Measurements from ENCODE around the gene DLGAP1.

Gene DLGAP1

DNA sequence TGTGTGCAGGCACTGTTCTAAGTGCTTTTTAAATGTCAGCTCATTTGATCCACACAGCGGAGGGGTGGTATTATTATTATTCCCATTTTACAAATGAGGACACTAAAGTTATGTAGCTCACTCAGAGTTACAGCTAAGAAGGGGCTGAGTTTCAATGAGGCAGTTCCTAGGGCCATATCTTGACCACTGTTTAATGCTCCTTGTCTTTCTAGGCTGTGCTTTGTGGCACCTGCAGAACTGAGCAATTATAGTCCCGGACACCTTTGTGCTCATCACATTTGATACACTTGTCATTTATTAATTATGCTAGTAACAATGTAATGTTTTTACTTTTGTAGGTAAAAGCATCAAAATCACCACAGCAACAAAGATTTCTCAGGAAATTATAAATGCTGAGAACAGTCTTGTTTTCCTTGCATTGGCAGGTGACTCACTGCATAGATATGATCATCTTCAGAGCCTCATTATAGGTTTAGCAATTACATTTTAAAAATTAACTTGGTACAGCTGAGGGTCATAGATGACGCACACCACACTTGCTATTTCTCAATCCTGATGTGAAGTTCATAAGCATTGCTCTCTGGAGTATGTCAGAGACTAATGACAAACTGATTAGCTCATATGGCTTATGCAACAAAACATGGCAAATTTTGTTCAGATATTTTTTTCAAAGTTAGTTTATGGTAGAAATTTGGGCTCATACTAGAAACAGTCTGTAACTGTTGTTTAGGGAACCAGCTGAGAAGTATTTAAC lies 638.3 kb downstream of the DLGAP1 start:
- DNase-seq (ENCODE audit: low read depth): peak; percentile 65

DNA sequence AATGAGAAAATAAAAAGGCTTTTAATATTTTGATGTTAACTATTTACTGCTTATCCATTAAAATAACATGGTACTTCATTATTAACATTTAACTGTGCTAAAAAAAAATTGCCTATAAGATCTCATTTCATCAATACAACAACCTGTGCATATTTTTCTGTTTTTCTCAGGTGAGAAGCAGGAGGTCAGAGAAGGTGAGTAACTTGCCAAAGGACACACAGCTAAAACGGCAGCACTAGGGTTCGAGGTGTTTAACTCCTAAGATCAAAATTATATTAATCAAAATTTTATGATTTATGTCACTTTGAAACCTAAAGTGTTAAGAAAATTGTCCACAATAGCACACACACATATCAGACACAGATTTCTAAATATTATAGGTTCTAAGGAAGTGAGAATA lies 639.1 kb downstream of the DLGAP1 start:
- no peak for DNase-seq (ENCODE audit: low read depth)

DNA sequence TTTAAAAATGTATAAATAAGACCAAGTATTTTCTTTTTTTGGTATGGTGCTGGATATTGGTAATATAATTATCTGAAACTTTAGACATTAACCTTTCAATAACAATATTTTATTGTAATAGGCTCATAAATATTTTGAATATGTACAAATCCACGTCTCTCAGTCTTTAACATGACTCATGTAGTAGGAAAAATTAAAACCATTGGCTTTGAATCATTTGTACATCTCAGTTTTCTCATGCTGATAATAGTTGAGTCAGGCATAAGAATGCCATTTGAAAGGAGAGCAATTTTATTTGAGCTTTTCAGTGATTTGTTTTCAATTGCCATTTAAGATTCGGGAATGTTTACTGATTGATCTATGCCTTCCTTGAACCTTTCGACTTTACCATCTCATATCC lies 640.3 kb downstream of the DLGAP1 start:
- no peak for DNase-seq (ENCODE audit: low read depth)

DNA sequence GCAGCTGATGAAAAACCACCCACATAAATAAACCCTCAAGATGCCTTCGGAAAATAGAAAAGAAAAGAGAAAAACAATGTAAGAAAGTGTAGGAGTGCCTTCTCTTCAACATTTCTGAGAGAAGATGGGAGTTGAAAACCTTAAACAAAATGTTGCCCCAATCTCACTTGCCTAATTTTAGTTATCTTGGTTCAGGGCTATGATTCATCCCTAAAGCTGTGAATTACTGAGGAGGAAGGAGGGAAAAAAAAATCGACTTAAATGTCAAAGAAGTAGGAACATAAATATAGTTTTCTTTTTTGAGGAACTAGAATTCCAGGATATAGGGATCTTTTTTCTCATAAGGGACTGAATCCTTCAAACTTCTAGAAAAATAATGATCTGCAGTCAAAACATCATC lies 644.8 kb downstream of the DLGAP1 start:
- DNase-seq (ENCODE audit: low read depth): no peak

DNA sequence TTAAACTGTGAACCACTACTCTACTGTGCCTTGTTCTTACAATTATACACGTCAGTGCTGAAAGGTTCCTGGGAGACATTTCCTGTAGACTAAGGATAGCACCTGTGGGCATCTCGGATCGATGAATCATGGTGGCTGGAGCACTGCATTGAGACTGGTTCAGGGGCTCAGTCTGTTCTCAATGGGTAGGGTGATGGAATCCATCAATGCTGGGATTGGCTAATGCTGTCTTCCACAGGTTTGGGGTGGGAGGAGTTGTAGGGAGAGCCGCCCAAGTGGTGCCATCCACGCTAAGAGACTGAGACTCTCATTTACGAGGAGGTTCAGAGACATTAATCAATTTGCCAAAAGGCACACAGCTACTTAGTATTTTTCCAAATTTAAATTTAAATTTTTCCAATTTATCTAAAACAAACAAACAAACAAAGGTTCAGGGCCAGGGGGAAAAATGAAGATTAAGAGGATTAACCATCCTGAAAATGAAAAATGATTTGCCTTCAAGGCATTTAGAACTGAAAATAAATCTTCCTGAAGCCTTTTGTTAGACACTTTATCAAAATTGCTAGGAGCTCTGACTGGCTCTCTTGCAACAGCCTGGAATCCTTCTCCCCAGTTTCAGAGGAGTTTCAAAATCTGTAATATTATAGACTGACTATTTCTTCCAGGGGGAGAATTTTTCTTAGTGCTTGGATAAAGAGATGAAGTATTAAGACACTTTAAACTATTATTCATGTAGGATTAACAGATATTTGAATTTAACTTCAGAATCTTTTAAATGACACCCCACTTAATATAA lies 645.9 kb downstream of the DLGAP1 start:
- DNase-seq (ENCODE audit: low read depth): no peak

DNA sequence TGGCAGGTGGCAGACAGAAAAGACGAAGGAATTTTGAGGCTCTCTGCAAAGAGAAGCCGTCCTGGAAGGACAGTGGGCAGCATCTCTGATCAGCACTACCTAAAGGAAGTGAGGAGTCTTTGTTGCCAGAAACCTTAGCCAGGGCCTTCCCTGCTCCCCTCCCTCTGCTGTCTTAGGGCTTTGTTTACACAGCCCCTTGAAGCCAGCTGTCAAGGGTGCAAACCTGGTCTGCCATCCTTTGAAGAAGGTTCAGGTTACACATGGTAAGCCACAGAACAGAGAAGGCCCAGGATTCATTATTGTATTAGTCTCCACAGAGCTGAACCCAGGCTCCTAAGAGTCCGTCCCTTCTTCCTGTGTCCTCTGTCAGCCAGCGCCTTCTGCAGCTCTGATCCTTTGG lies 648.5 kb downstream of the DLGAP1 start:
- no peak for DNase-seq (ENCODE audit: low read depth)

DNA sequence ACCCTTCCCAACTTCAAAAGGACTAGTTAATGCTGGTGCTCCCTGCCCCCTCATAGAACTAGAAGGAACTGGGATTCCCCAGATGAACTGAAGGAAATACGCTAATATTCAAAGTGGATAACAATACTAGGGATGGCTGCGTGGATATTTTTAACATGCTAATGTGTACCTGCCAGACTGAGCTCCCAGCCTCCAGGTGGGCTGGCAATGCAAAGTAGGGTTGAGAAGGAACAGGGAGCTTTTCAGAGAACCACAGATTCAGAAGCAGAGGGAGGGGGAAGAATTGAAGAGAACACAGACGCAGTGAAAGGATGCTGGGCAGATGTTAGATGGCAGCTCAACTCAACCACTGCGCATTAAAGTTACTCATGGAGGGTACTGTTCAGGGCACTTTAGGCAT lies 650.8 kb downstream of the DLGAP1 start:
- DNase-seq (ENCODE audit: low read depth): no peak

DNA sequence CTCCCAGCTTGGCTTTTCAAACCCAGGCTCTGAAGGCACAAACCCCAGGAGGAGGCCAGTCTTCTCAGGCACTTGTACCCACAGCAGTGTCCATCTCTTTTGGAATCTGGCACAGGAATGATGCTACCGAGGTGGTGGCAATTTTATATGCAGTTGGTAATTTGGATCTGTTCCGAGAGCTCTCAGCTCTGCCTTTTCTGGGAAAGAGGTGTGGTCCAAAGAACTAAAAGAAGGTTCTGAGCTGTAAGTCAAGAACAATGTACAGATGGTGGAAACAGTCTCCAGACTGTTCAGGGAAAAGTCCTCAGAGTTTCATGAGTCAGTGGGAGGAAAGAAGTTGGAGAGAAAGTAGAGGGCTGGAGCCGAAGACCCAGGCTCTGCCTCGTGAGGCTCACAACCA lies 651.8 kb downstream of the DLGAP1 start:
- no peak for DNase-seq (ENCODE audit: low read depth)

DNA sequence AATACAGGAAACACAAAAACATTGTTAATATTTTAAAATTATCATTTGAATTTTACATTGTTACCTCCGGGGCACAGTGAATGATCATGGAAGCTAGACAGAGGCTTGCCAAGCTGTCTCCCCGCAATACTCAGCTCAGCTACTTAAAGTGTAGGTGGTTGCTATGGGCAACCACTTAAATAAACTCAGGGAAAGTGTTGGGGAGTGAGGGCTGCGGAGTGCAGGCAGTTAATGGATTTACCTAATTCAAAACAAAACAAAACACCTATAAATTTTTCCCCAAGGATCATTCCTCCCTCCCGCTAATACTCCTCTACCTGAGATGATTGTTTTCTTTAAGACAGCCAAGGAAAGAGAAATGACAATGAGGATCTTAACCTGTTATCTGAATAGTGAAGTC lies 655.6 kb downstream of the DLGAP1 start:
- no peak for DNase-seq (ENCODE audit: low read depth)

DNA sequence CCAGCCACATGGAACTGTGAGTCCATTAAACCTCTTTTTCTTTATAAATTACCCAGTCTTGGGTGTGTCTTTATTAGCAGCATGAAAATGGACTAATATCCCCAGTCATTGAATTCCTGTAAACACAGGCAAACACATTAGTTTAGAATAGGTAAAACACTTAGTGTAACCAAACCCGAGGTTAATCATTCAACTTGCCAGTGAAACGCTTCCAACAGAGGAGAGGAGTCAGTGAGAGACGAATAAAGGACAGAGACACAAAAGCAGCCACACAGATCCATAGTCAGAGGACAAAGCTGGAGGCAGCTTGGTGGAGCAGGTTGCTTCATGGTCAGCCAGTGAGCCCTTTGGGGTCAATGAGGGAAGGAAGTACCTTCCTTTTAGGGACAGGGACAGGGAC lies 657.1 kb downstream of the DLGAP1 start:
- no peak for DNase-seq (ENCODE audit: low read depth)

DNA sequence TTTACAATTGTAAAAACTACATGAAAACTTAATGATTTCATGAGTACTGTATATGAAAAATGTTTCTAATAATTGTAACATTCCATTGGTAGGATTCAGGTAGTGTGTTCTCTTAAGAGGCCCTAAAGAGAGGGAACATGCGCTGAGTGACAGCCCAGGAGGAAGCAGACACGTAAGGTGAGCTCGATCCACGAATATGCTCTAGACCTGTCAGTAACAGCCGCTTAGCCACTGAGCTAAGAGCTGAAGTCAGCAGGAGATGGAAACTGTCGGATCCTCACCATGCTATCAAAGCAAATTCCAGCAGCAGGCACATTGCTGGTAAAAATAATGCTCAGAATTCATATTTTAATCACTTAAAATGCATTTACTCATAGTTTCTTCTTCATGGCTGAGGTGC lies 658.7 kb downstream of the DLGAP1 start:
- DNase-seq (ENCODE audit: low read depth): no peak

DNA sequence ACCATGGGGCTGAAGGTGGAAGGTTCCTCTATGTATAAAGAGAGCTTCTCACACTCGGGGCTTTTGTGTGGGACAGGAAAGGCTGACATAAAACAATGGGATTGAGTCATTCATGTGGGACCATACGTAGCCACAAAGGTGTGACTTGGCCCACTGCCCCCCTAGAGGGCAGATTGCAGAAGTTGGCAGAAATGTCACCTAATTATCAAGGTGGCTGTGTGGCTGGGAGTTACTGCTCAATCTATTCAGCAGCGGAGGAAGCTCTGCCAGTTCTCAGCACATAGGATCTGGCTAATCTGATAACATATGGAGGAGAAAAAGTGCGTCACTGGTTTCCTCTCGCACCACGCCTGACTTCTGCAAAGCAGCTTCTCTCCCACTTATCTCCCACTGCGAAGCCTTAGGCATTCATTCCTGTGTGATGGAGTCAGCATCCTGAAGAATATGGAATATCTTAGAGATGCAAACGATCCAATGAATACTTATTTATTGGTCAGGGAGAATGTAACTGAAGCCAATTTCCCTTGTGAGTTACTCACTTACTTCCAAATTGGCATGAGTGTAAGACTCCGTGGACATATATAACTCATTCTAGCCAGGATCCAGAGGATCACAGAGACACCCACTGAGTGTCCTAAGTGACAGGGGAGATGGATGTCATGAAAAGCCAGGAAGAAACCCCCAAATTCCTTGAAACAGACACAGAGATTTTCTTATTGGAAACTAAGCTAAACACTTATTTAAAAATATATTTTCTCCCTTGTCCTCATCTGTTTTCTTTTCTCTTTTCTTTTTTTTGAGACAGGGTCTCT lies 660.4 kb downstream of the DLGAP1 start:
- DNase-seq (ENCODE audit: low read depth): no peak

DNA sequence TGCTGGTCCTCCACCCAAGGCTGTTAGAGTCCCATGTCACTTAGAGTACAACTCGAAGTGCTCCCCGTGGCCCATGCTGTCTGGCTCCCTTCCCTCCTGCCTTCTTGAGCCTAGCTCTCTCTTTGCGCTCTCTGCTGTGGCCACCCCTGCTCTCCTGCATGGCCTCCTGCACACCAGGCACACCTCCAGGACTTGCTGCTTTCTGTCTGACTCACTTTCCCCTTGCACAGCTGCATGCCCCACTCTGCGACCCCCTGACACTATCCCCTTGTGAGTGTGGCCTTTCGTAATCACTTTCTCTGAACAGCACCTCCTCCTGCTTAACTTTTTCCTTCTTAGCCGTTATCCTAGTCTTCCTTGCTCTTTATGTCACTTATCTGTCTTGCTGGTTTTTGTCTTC lies 661.6 kb downstream of the DLGAP1 start:
- DNase-seq (ENCODE audit: low read depth): no peak

DNA sequence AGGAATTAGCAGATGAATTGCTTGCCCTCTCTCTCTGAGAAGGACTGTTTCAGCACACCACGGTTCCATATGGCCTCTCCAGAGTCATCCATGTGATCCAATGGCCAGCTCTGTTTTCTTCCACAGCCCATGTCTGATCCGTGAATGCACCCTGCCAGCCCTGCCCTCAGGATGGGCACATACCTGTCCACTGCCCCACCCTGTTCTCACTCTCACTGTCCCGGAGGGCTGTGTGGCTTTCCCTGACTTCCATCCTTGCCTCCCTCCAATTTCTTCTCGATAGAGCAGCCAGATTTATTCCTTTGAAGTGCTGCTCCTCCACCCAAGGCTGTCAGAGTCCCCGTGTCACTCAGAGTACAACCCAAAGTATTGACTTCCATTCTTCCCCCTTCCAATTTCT lies 662.0 kb downstream of the DLGAP1 start:
- no peak for DNase-seq (ENCODE audit: low read depth)

DNA sequence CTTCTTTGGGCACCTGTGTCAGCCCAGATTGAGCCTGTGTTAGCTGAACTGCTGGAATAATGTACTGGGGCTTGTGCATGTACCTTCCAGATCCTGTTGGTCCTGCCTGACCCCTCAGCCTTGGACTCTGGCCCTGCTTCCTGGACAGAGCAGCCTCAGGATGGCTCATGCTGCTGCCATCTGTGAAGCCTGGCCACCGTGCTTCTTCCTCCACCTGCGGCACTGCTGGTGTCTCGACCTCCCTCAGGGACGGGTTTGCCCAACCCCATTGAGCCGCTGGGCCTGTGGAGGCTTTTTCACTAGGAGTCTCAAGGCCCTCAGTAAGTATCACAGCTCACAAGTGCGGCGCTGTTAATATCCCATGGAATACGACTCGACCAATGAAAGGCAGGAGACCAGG lies 662.4 kb downstream of the DLGAP1 start:
- DNase-seq (ENCODE audit: low read depth): no peak

DNA sequence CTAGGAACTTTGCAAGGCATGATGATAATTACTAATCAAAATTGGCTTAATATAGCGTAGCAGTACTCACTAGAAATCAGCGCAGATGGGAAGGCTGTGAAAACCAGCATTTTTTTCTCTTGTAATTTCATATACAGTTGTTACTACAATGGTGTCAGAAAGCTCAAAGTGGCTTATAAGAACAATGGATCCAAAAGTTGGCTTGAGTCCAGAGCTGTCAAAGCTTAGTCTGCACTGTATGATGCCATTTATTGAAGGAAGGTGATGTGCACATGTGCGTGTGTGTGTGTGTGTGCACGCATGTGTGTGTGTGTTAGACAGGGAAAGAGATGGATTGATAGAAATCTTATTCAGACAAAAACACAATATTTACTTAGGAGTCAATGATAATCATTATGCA lies 663.9 kb downstream of the DLGAP1 start:
- no peak for DNase-seq (ENCODE audit: low read depth)

DNA sequence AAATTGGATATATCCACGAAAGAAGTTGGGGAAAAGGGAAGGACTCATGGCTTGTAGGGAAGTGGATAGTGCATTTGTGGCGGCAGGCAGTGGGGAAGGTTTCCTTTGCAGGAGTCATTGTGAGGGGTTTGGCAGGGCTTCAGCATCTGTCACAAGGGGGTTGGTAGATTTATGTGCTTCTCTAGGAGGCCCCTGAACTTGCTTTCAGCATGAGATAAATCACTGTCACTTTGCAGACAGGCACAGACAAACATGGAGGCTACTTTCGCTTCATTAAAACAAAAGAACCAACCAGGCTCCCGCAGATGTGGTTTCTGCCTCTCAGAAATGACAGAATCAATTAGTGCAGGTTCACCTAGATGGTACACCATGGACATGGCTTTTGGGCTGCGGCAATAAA lies 664.4 kb downstream of the DLGAP1 start:
- no peak for DNase-seq (ENCODE audit: low read depth)

DNA sequence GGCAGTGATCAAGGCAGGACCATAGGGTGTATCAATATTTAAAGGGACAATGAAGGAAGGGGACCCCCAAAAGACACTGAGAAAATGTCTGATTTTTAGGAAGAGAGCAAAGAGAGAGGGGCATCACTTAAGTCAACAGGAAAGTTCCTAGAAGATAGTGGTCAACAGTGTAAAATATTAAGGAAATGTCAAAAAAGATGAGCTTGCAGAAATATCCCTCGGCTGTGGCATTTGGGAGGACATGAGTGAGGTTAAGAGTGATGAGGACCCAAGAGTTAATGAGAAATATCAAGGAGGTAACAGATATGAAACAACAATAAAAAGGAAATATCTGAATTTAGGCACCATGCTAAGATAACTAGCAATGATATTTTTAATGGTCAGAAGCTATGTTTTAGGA lies 665.6 kb downstream of the DLGAP1 start:
- no peak for DNase-seq (ENCODE audit: low read depth)

DNA sequence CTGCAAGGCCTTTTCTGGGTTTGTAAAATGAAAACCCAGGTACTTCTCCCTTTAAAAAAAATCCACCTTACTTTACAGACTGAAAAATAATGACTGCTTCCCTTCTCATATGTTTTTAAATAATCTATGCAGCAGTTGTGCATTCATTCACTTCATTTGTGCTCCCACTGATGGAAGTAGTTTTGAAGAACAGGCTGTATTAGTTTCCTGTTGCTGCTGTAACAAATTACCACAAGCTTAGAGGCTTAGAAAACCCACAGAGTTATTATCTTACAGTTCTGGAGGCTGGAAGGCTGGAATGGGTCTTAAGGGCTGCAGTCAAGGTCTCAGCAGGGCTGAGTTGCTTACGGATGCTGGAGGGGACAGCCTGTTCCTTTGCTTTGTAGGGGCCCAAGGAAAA lies 670.2 kb downstream of the DLGAP1 start:
- DNase-seq (ENCODE audit: low read depth): no peak

DNA sequence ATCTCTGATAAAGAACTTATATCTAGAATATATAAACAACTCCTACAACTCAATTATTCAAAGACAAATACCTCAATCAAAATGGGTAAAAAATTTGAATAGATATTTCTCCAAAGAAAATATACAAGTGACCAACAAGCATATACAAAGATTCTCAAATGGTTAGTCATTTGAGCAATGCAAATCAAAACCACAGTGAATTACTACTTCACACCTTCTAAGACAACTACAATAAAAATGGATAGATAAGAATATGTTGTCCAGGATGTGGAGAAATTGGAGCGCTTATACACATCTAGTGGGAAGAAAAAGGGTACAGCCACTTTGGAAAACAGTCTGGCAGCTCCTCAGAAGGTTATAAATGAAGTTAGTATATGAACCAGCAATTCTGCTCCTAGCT lies 672.2 kb downstream of the DLGAP1 start:
- DNase-seq (ENCODE audit: low read depth): no peak

DNA sequence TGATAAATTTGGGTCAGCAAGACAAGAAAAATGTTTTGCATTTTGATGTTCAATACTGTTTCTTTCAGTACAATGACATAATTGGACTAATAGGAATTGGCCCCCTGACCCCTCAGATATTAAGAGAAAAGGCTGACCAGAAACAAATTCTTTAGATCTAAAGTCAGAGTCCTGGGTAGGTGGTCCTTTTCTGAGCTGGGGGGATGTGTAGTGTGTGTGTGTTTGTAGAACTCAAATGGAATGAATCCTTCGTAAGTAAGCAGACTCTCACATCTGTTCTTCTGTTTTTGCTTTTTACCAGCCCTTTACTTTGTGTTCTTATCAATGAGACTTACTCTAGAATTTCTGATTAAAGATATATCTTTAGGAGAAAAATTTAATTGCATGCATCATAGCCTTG lies 677.4 kb downstream of the DLGAP1 start:
- no peak for DNase-seq (ENCODE audit: low read depth)

DNA sequence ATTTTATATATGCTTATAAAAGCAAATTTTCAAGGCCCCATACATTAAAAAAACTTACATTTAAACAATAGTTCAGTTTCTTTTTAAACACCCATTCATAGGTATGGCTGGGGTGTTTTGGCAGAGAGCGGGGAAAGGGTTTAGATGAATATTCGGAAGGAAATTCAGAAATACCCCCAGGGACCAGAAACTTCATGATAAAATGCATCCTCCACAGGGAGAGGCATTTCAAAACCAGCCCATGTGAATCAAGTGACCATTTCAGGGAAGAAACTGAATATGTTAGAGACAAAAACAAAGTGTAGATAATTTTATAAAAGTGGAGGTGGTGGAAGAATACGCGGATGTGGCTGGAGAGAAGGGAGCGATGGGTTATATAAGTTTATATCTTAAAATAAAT lies 678.0 kb downstream of the DLGAP1 start:
- DNase-seq (ENCODE audit: low read depth): no peak

DNA sequence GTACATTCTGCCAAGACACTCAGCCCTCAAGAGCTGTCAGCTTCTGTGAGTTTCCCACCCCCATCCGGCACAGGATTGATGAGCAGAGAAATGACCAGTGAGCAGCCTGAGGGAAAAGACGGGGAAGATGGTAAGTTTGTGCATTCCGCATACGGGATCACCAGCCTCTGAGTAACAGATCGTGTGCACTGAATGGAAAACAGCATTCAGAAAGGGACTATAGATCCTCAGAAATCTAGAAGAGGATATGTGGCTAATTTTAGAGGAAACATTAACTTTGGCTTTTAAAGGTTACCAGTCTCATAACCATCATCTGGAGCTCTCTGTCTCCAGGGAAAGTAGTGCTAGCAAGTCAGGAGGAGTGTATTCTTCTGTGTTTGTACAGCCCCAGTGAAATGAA lies 679.1 kb downstream of the DLGAP1 start:
- DNase-seq (ENCODE audit: low read depth): no peak
